Prostate gland (tissue), 2 donors: ENCODE measurements around the gene FAM186B. TPM values are rescaled to one million over a fixed set of nuclear protein-coding genes. Genes with fewer than 3 reads are reported as not detected.
A peak's percentile ranks its signal among the peaks of the same experiment; 100 is the strongest.

Source experiments
- DNase-seq: peaks from one replicate; pipeline ENCODE4 v3.0.0-alpha.2; 2019; ENCODE audit warnings: low spot score
- H3K27ac ChIP-seq, 2 donors: fragments of 200-600 bp; sonication (generic); 2 replicates each; pipeline ENCODE4 v1.5.1; 2017 to 2019
- H3K27me3 ChIP-seq: fragments of 200-600 bp; sonication (generic); replicated peaks from 2 replicates; pipeline ENCODE4 v1.5.1; 2019; ENCODE audit not compliant: insufficient read depth
- H3K36me3 ChIP-seq, 2 donors: fragments of 200-600 bp; sonication (generic); 1 replicate in 1 of 2; 2 replicates in 1 of 2; pipeline versions ENCODE4 v1.5.1 to v1.8.1; 2017 to 2019
- H3K4me1 ChIP-seq: fragments of 200-600 bp; sonication (generic); replicated peaks from 2 replicates; pipeline ENCODE4 v1.5.1; 2019
- H3K4me3 ChIP-seq, 2 donors: fragments of 200-600 bp; sonication (generic); 2 replicates each; pipeline ENCODE4 v1.5.1; 2017 to 2019
- H3K9me3 ChIP-seq: fragments of 200-600 bp; sonication (generic); 2 replicates; pipeline ENCODE4 v1.5.1; 2017
- CTCF ChIP-seq, 4 experiments: fragments of 200-600 bp in 2 of 4; fragments of 450-650 bp in 2 of 4; sonication (generic) in 2 of 4; IDR thresholded peaks; 1 replicate in 3 of 4; 2 replicates in 1 of 4; pipeline ENCODE4 v1.5.1; 2016 to 2019; ENCODE audit warnings: antibody characterized with exemption in 4 of 4, mild to moderate bottlenecking in 2 of 4, moderate library complexity in 2 of 4
- POLR2A ChIP-seq: fragments of 450-650 bp; IDR thresholded peaks from one replicate; pipeline ENCODE4 v1.6.1; 2016; ENCODE audit warnings: antibody characterized with exemption, mild to moderate bottlenecking
- POLR2AphosphoS5 ChIP-seq: sonication (generic); formaldehyde crosslinking; IDR thresholded peaks from one replicate; pipeline ENCODE4 v1.6.1; 2017; ENCODE audit warnings: antibody characterized with exemption
- WGBS: methylation state at CpG from one replicate; pipeline ENCODE4 v1.1.5; 2018; 5-methylcytosine and 5-hydroxymethylcytosine counted together
- intact Hi-C: fragments of 100-400 bp; cut with DNase I; formaldehyde crosslinking; loops from one replicate; pipeline ENCODE4 v1.14.2; 2022
- total RNA-seq, 2 donors: library from RNA; depleted of rRNA; stranded (reverse); fragments of >200 nt; gene quantifications; one replicate each; pipeline ENCODE4 v1.1.0, GENCODE V29; 2016

The FAM186B gene
- total RNA-seq, 2 donors from 2014 or later, result 0.23 to 10.0 TPM

GRCh38 chr12:49624921-49625577 lies 19.6 kb upstream of the FAM186B start:
- no peak overlapping the region for H3K27ac ChIP-seq
- TF ChIP-seq CTCF (IDR thresholded peaks at IDR 0.05) (no peak), POLR2AphosphoS5 (no peak), POLR2A (no peak)
- 50% methylated on average over 4 of the region's 4 CpGs for WGBS
- peaks cover 15% of the 10 kb centered on the region for H3K4me1 ChIP-seq
- no peaks in the 10 kb centered on the region for H3K27me3 ChIP-seq
- no peaks in the 10 kb centered on the region for H3K9me3 ChIP-seq
- H3K36me3 ChIP-seq, result no peaks in the 10 kb centered on the region
- DNase-seq, result no peak
- H3K4me3 ChIP-seq, result no peak overlapping the region
- intact Hi-C loops, result loop anchor here (5.0 kb wide), 1 partner anchor 43 kb away; no protein-coding TSS in a partner anchor

GRCh38 chr12:49623142-49623904 lies 17.9 kb upstream of the FAM186B start, which contains the start of gene PRPF40B:
Gene PRPF40B (plus strand): TSS chr12:49623561. CDS start chr12:49623591, 30 bp downstream.
- peak; percentile 84 for DNase-seq
- Histone ChIP-seq H3K4me3 (peak within 1 kb of the TSS; percentile 44 to 48), H3K27me3 (no peaks in the 10 kb centered on the region), H3K27ac (peak within 1 kb of the TSS; percentile 82 to 84), H3K36me3 (no peaks in the 10 kb centered on the region), H3K9me3 (no peaks in the 10 kb centered on the region), H3K4me1 (peaks cover 11% of the 10 kb centered on the region)
- intact Hi-C loops, result loop anchor here (5.0 kb wide), 1 partner anchor 41 kb away; no protein-coding TSS in a partner anchor
- under 1% methylated on average over 47 of the region's 76 CpGs for WGBS
- TF ChIP-seq POLR2A (peak; percentile 79), CTCF (IDR thresholded peaks at IDR 0.05) (peak in 3 of 4 experiments; percentile 27 to 48 (median 46)), POLR2AphosphoS5 (peak; percentile 76)

GRCh38 chr12:49622501-49623141 lies 17.2 kb upstream of the FAM186B start:
- TF ChIP-seq CTCF (IDR thresholded peaks at IDR 0.05) (no peak), POLR2A (no peak), POLR2AphosphoS5 (no peak)
- peaks cover 11% of the 10 kb centered on the region for H3K4me1 ChIP-seq
- H3K4me3 ChIP-seq, result peak overlapping the region; percentile 44 to 48
- DNase-seq, result no peak
- H3K36me3 ChIP-seq, result no peaks in the 10 kb centered on the region
- H3K9me3 ChIP-seq, result no peaks in the 10 kb centered on the region
- H3K27ac ChIP-seq, result peak overlapping the region; percentile 82 to 84
- intact Hi-C loops, result loop anchor here (5.0 kb wide), 1 partner anchor 40 kb away; no protein-coding TSS in a partner anchor
- WGBS, result under 1% methylated on average over 22 of the region's 22 CpGs
- H3K27me3 ChIP-seq, result no peaks in the 10 kb centered on the region

GRCh38 chr12:49621651-49622500 lies 16.4 kb upstream of the FAM186B start:
- Histone ChIP-seq H3K4me1 (peaks cover 11% of the 10 kb centered on the region), H3K4me3 (peak overlapping the region; percentile 44 to 48), H3K9me3 (no peaks in the 10 kb centered on the region), H3K36me3 (no peaks in the 10 kb centered on the region), H3K27me3 (no peaks in the 10 kb centered on the region), H3K27ac (peak overlapping the region; percentile 82 to 84)
- TF ChIP-seq CTCF (IDR thresholded peaks at IDR 0.05), result no peak
- no peak for TF ChIP-seq POLR2AphosphoS5
- TF ChIP-seq POLR2A, result no peak
- no peak for DNase-seq
- 3% methylated on average over 33 of the region's 33 CpGs for WGBS
- intact Hi-C loops, result loop anchor here (5.0 kb wide), 1 partner anchor 40 kb away; no protein-coding TSS in a partner anchor
